Loucy (cell line): Measurements from ENCODE around the gene TESK1.
A peak's percentile ranks its signal among the peaks of the same experiment; 100 is the strongest.

Source experiments
- H2AFZ ChIP-seq: fragments of 200-600 bp; sonication (generic); 2 replicates; pipeline ENCODE4 v1.6.0; 2016; ENCODE audit warnings: antibody characterized with exemption, mild to moderate bottlenecking, low read length, moderate library complexity
- H3F3A ChIP-seq: fragments of 200-600 bp; 2 replicates; pipeline ENCODE4 v1.6.0; 2016; ENCODE audit warnings: antibody characterized with exemption, low read depth, mild to moderate bottlenecking
- H3K27me3 ChIP-seq: fragments of 200-600 bp; sonication (generic); 2 replicates; pipeline ENCODE4 v1.6.1; 2014; ENCODE audit warnings: low read length, mild to moderate bottlenecking; ENCODE audit not compliant: insufficient read depth, poor library complexity, severe bottlenecking
- H3K36me3 ChIP-seq: fragments of 200-600 bp; sonication (generic); 2 replicates; pipeline ENCODE4 v1.6.1; 2016; ENCODE audit warnings: low read length; ENCODE audit not compliant: insufficient read depth
- H3K4me1 ChIP-seq: fragments of 200-600 bp; sonication (generic); 2 replicates; pipeline ENCODE4 v1.5.1; 2014; ENCODE audit warnings: low read length, mild to moderate bottlenecking; ENCODE audit not compliant: insufficient read depth, poor library complexity, severe bottlenecking
- H3K4me2 ChIP-seq: fragments of 200-600 bp; sonication (generic); 2 replicates; pipeline ENCODE4 v1.6.0; 2014; ENCODE audit warnings: antibody characterized with exemption, low read length, low read depth, mild to moderate bottlenecking; ENCODE audit not compliant: poor library complexity, severe bottlenecking
- H3K4me3 ChIP-seq: fragments of 200-600 bp; sonication (generic); 2 replicates; pipeline ENCODE4 v1.5.1; 2014; ENCODE audit warnings: low read length, mild to moderate bottlenecking, mixed read lengths; ENCODE audit not compliant: poor library complexity, severe bottlenecking
- H3K79me2 ChIP-seq: fragments of 200-600 bp; sonication (generic); 2 replicates; pipeline ENCODE4 v1.6.1; 2014; ENCODE audit warnings: low read length; ENCODE audit not compliant: insufficient read depth
- H3K9ac ChIP-seq: fragments of 200-600 bp; sonication (generic); 2 replicates; pipeline ENCODE4 v1.6.0; 2014; ENCODE audit warnings: mild to moderate bottlenecking, low read depth, low read length, moderate library complexity; ENCODE audit not compliant: poor library complexity, severe bottlenecking
- H3K9me2 ChIP-seq: fragments of 200-600 bp; sonication (generic); replicated peaks from 2 replicates; pipeline ENCODE4 v1.6.1; 2016; ENCODE audit warnings: low read depth, low read length, mixed read lengths
- H3K9me3 ChIP-seq: fragments of 200-600 bp; sonication (generic); 2 replicates; pipeline ENCODE4 v1.6.1; 2014; ENCODE audit warnings: mild to moderate bottlenecking, antibody characterized with exemption, low read length, low read depth; ENCODE audit not compliant: insufficient read depth
- H4K20me1 ChIP-seq: fragments of 200-600 bp; sonication (generic); 2 replicates; pipeline ENCODE4 v1.6.0; 2014; ENCODE audit warnings: antibody characterized with exemption, low read length, mild to moderate bottlenecking; ENCODE audit not compliant: insufficient read depth, poor library complexity, severe bottlenecking
- CTCF ChIP-seq: fragments of 200-600 bp; sonication (generic); conservative IDR thresholded peaks from 2 replicates; pipeline ENCODE4 v1.5.1; 2014; ENCODE audit warnings: mild to moderate bottlenecking, antibody characterized with exemption, low read length
- EZH2phosphoT487 ChIP-seq: fragments of 200-600 bp; IDR thresholded peaks from 2 replicates; pipeline ENCODE4 v1.6.1; 2018; ENCODE audit warnings: antibody characterized with exemption, mild to moderate bottlenecking, moderate library complexity, borderline replicate concordance

The TESK1 gene

GRCh38 chr9:35653611-35654010 is 48.5 kb downstream of the TESK1 start:
- no peaks in the 10 kb centered on the region for H3K9me3 ChIP-seq
- H3K9ac ChIP-seq, result no peak overlapping the region
- H3K79me2 ChIP-seq, result peaks cover 36% of the 10 kb centered on the region
- no peaks in the 10 kb centered on the region for H3K9me2 ChIP-seq
- TF ChIP-seq EZH2phosphoT487 (no peak), CTCF (no peak)
- H2AFZ ChIP-seq, result no peak overlapping the region
- H3F3A ChIP-seq, result 0 out of 2 replicates have a peak, but pooled peaks cover 6% of the 10 kb centered on the region
- no peaks in the 10 kb centered on the region for H3K27me3 ChIP-seq
- no peak overlapping the region for H3K4me2 ChIP-seq
- H3K4me1 ChIP-seq, result peaks cover 43% of the 10 kb centered on the region
- no peak overlapping the region for H3K4me3 ChIP-seq
- no peaks in the 10 kb centered on the region for H3K36me3 ChIP-seq
- H4K20me1 ChIP-seq, result no peaks in the 10 kb centered on the region

- no peaks in the 10 kb centered on the region for H3K27me3 ChIP-seq
- no peaks in the 10 kb centered on the region for H3K9me3 ChIP-seq
- H3K36me3 ChIP-seq, result no peaks in the 10 kb centered on the region; the same call in 1 of the 2 replicates
- no peak overlapping the region for H3K9ac ChIP-seq
- H4K20me1 ChIP-seq, result no peaks in the 10 kb centered on the region
- 0 out of 2 replicates have a peak, but pooled peaks cover 6% of the 10 kb centered on the region for H3F3A ChIP-seq
- H3K4me2 ChIP-seq, result peak overlapping the region; percentile 87
- H3K4me1 ChIP-seq, result peaks cover 53% of the 10 kb centered on the region
- no peaks in the 10 kb centered on the region for H3K9me2 ChIP-seq
- no peak overlapping the region for H2AFZ ChIP-seq
- no peak for TF ChIP-seq CTCF
- TF ChIP-seq EZH2phosphoT487, result no peak
- H3K4me3 ChIP-seq, result no peak overlapping the region
- H3K79me2 ChIP-seq, result peaks cover 33% of the 10 kb centered on the region
Measured at GRCh38 chr9:35656348-35656747, 51.3 kb downstream of the TESK1 start.

GRCh38 chr9:35656831-35657545 is 51.9 kb downstream of the TESK1 start:
- no peak for TF ChIP-seq CTCF
- TF ChIP-seq EZH2phosphoT487, result no peak
- Histone ChIP-seq H3K9ac (peak overlapping the region; percentile 77), H3K79me2 (peaks cover 32% of the 10 kb centered on the region), H3F3A (0 out of 2 replicates have a peak, but pooled peaks cover 6% of the 10 kb centered on the region), H3K9me3 (no peaks in the 10 kb centered on the region), H4K20me1 (peaks cover 3% of the 10 kb centered on the region), H3K27me3 (no peaks in the 10 kb centered on the region), H3K36me3 (no peaks in the 10 kb centered on the region; the same call in 1 of the 2 replicates), H3K9me2 (no peaks in the 10 kb centered on the region), H3K4me1 (peaks cover 53% of the 10 kb centered on the region), H2AFZ (0 out of 2 replicates have a peak overlapping the region, but pooled peaks have one; percentile 4), H3K4me3 (peak overlapping the region; percentile 82), H3K4me2 (peak overlapping the region; percentile 87)
